Cardiac muscle cell (in vitro differentiated cells and primary cell): Measurements from ENCODE around the gene NLGN4X. TPM values are rescaled to one million over a fixed set of nuclear protein-coding genes. Genes with fewer than 3 reads are reported as not detected.
"Not testable (repeated sequence)": the region's sequence is repeated elsewhere in the genome, so short reads cannot be mapped to it uniquely, and the experiment has no call there.

Source experiments
- DNase-seq, 2 donors: peaks; one replicate each; pipeline versions ENCODE4 v3.0.0 to v3.0.0-alpha.2; 2010 to 2017; ENCODE audit warnings: low read depth in 1 of 2, low spot score in 1 of 2
- H3K27ac ChIP-seq: fragments of 200-600 bp; sonication (generic); 2 replicates; pipeline ENCODE4 v1.5.1; 2016
- H3K27me3 ChIP-seq: fragments of 200-600 bp; sonication (generic); 2 replicates; pipeline ENCODE4 v1.6.0; 2016; ENCODE audit warnings: control low read depth
- H3K36me3 ChIP-seq: fragments of 200-600 bp; sonication (generic); 2 replicates; pipeline ENCODE4 v1.5.1; 2016; ENCODE audit warnings: control low read depth
- H3K4me1 ChIP-seq: fragments of 200-600 bp; sonication (generic); 2 replicates; pipeline ENCODE4 v1.8.1; 2017; ENCODE audit warnings: low read depth, mild to moderate bottlenecking, mixed run types
- H3K4me3 ChIP-seq: fragments of 200-600 bp; sonication (generic); 2 replicates; pipeline ENCODE4 v1.5.1; 2016; ENCODE audit warnings: mild to moderate bottlenecking
- H3K9me3 ChIP-seq: fragments of 200-600 bp; sonication (generic); 2 replicates; pipeline ENCODE4 v1.5.1; 2017; ENCODE audit warnings: low read depth, mild to moderate bottlenecking, control low read depth
- polyA plus RNA-seq: library from polyadenylated mRNA; unstranded; fragments of >200 nt; fragmentation: Nextera tagmentation; extraction: Ambion mirVana; gene quantifications from 2 replicates; pipeline ENCODE4 v1.2.1, GENCODE V29; 2016
- total RNA-seq: library from RNA; depleted of rRNA; stranded (reverse); fragments of >200 nt; gene quantifications from 2 replicates; pipeline ENCODE4 v1.2.3, GENCODE V29; 2016
- TF ChIP-seq, protein P1 (sequence below): IDR thresholded peaks from 2 replicates; pipeline ENCODE4 v1.5.1; 2012; ENCODE audit warnings: low read depth, mild to moderate bottlenecking, low read length

The NLGN4X gene
- total and polyA plus RNA-seq, 2 experiments from 2014 or later: 4.2 to 6.9 TPM

DNA sequence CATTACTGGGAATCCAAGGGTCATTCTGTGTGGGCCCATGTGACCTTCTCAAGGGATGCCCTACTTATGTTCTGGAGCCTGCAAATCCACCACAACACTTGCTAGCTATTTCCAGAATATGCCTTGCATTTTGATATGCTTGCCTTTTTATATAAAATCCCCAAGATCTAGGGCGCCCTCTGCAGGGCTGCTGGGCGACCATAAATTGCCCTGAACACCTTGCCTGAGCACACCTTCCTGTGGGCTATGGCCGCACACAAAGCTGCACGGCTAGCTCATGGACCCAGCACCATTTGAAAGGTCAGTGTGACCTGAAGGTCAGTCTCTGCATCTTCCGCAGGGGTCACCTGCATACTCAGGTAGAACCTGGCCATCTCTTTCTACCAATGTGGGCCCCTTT is 311.7 kb downstream of the NLGN4X start:
- H3K4me1 ChIP-seq: no peaks in the 10 kb centered on the region
- no peak overlapping the region for H3K27ac ChIP-seq
- no peaks in the 10 kb centered on the region for H3K27me3 ChIP-seq
- no peak for DNase-seq
- H3K36me3 ChIP-seq: no peaks in the 10 kb centered on the region
- no peaks in the 10 kb centered on the region for H3K9me3 ChIP-seq
- TF ChIP-seq, protein P1, sequence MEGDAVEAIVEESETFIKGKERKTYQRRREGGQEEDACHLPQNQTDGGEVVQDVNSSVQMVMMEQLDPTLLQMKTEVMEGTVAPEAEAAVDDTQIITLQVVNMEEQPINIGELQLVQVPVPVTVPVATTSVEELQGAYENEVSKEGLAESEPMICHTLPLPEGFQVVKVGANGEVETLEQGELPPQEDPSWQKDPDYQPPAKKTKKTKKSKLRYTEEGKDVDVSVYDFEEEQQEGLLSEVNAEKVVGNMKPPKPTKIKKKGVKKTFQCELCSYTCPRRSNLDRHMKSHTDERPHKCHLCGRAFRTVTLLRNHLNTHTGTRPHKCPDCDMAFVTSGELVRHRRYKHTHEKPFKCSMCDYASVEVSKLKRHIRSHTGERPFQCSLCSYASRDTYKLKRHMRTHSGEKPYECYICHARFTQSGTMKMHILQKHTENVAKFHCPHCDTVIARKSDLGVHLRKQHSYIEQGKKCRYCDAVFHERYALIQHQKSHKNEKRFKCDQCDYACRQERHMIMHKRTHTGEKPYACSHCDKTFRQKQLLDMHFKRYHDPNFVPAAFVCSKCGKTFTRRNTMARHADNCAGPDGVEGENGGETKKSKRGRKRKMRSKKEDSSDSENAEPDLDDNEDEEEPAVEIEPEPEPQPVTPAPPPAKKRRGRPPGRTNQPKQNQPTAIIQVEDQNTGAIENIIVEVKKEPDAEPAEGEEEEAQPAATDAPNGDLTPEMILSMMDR: no peak
- no peak overlapping the region for H3K4me3 ChIP-seq

DNA sequence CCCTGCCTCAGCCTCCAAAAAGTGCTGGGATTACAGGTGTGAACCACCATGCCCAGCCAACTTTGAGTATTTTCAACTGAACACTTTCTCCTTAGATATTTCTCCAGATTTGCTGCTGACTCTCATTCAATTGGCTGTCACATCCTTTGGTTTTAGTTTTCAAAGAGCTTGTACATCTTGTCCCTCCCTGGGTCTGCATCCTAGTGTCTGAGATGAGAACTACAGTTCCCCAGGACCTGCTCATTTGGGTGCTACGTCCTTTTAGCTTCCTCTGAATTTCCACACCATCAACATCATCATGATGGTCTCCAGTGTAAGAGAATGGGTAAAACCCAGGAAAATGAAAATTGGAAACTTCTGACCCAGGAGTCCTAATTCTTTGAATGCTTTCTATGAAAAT is 312.9 kb downstream of the NLGN4X start:
- no peak for DNase-seq
- Histone ChIP-seq H3K27ac (no peak overlapping the region), H3K27me3 (no peaks in the 10 kb centered on the region), H3K4me1 (no peaks in the 10 kb centered on the region), H3K9me3 (no peaks in the 10 kb centered on the region), H3K4me3 (no peak overlapping the region), H3K36me3 (no peaks in the 10 kb centered on the region)
- TF ChIP-seq, protein P1: no peak

DNA sequence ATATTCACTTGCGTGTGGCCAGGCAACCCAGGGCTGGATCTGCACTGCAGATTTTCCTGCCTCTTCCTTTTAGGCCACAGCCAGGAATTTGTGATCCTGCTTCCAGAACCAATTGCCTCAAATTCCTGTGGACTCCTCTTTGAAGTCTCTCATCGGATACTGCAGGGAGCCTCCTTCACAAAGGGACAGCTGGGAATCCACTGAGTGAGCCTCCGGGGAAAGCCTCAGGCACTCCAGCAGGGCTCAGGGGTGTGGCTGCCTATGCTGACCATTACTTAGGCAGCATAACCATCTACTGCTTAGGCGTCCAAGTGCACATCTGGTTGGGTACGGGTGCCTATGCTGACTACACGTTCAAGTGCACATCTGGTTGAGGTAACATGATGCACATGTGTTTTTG is 321.5 kb downstream of the NLGN4X start:
- DNase-seq: no peak
- TF ChIP-seq, protein P1: no peak
- Histone ChIP-seq H3K4me3 (no peak overlapping the region), H3K36me3 (no peaks in the 10 kb centered on the region), H3K27ac (no peak overlapping the region), H3K9me3 (no peaks in the 10 kb centered on the region), H3K27me3 (no peaks in the 10 kb centered on the region), H3K4me1 (no peaks in the 10 kb centered on the region)

DNA sequence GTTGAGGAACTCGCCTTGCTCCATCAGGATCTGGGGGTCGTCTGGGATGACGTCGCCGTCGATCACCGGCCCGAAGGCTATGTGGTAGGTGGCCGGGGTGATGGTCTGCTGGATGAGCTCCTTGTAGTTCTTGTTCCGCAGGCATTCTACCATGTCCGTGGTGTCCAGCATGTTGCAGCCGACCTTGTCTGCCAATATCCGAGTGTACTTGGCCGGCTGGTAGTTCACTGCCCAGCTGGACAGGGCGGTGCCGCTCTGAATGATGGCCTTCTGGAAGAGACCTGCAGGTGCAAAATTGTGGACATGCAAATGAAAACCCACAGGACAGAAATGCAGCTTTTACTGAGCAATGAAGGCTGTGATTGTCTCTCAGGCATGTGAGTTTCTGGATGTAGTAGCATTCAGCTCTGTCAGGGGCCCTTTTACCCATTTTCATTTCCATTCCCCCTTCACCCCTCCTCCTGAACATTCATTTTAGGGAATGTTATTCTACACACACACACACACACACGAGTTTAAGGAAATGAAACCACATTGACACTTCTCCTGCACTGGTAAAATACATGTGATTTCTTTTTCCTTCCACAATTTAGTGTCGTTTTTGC is 325.0 kb downstream of the NLGN4X start:
- DNase-seq, H3K27me3 ChIP-seq, H3K27ac ChIP-seq, H3K36me3 ChIP-seq, H3K9me3 ChIP-seq, H3K4me3 ChIP-seq, H3K4me1 ChIP-seq: not testable (repeated sequence)

DNA sequence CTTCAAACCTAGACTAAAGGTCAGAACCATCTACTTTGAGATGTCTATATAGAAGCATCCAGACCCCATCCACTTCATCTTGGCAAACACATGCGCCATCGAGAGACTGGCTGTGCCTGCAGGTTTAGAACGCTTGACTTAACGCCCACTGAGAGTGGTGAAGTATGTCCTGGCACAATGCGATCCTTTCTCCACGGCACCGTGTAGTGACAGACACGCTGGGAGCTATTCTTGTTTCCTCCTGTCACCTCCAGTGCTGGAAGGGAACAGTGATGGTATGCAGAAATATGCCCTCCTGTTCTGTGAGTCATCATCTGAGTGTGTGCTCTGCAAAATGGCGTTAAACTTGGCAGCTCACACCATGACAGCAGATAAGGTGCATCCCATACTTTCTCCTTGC is 330.2 kb downstream of the NLGN4X start:
- TF ChIP-seq, protein P1: no peak
- Histone ChIP-seq H3K27ac (no peak overlapping the region), H3K27me3 (no peaks in the 10 kb centered on the region), H3K4me1 (no peaks in the 10 kb centered on the region), H3K4me3 (no peak overlapping the region), H3K9me3 (no peaks in the 10 kb centered on the region), H3K36me3 (no peaks in the 10 kb centered on the region)
- DNase-seq: no peak

DNA sequence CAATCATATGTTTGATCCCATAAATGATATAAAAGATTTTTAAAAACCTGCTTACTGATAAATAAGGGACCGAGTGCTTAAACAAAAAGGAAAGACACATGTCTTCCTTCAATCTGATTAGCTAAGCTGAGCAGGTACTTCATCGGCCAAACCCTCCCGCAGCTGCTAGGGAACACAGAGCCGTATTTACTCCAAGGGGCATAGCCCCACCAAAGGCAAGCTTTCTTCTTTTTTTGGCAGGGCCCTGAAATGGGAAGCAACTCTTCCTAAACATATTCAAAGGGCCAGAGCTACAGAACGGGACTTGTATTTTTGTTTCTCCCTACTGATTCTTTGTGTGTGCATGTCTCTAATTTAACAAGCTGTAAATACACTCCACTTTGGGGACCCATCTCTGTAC is 337.3 kb downstream of the NLGN4X start:
- H3K9me3 ChIP-seq: no peaks in the 10 kb centered on the region
- no peak for DNase-seq
- no peak overlapping the region for H3K4me3 ChIP-seq
- H3K27me3 ChIP-seq: no peaks in the 10 kb centered on the region
- TF ChIP-seq, protein P1: no peak
- H3K4me1 ChIP-seq: no peaks in the 10 kb centered on the region
- no peak overlapping the region for H3K27ac ChIP-seq
- no peaks in the 10 kb centered on the region for H3K36me3 ChIP-seq
